WTC11 (cell line): ENCODE data around the gene KIF22. TPM values are rescaled to one million over a fixed set of nuclear protein-coding genes. Genes with fewer than 3 reads are reported as not detected.
A peak's percentile ranks its signal among the peaks of the same experiment; 100 is the strongest.

ENCODE experiments used
- ATAC-seq: fragments of 200-7000 bp; cut with Tn5 transposase; 2 replicates; pipeline ENCODE4 v1.10.0; 2021; ENCODE audit warnings: mild to moderate bottlenecking, moderate library complexity
- CTCF ChIA-PET: fragments of 300-600 bp; sonication (Branson Sonifier 250); formaldehyde crosslinking; loops from one replicate; lab custom pipeline; 2021; ENCODE audit warnings: antibody characterized with exemption; lab: Charles Lee
- POLR2A ChIA-PET: fragments of 350-600 bp; sonication (Branson Sonifier 250); formaldehyde crosslinking; loops from one replicate; lab custom pipeline; 2021; ENCODE audit warnings: antibody characterized with exemption; lab: Charles Lee
- DNase-seq: peaks from one replicate; pipeline ENCODE4 v3.0.0; 2021; ENCODE audit warnings: low spot score
- H3K27ac Mint-ChIP-seq: 2 replicates; pipeline ENCODE4 v1.8.0; 2021; ENCODE audit warnings: mixed read lengths
- H3K27me3 Mint-ChIP-seq: 2 replicates; pipeline ENCODE4 v1.8.0; 2021; ENCODE audit warnings: low read depth, mild to moderate bottlenecking, moderate library complexity, mixed read lengths
- H3K36me3 Mint-ChIP-seq: 2 replicates; pipeline ENCODE4 v1.8.0; 2021; ENCODE audit warnings: mixed read lengths
- H3K4me1 Mint-ChIP-seq: 2 replicates; pipeline ENCODE4 v1.8.0; 2022; ENCODE audit warnings: mixed read lengths
- H3K4me3 Mint-ChIP-seq: 2 replicates; pipeline ENCODE4 v1.8.0; 2021; ENCODE audit warnings: mild to moderate bottlenecking, moderate library complexity, mixed read lengths
- H3K9me3 Mint-ChIP-seq: 2 replicates; pipeline ENCODE4 v1.8.0; 2021; ENCODE audit warnings: mixed read lengths
- ARID4B ChIP-seq: sonication (generic); formaldehyde crosslinking; IDR thresholded peaks from 2 replicates; pipeline ENCODE4 v1.8.0; 2023; ENCODE audit warnings: missing genetic modification reagents, mild to moderate bottlenecking, borderline replicate concordance
- ELF4 ChIP-seq: sonication (generic); formaldehyde crosslinking; IDR thresholded peaks from 2 replicates; pipeline ENCODE4 v1.8.1; 2022; ENCODE audit warnings: low read depth, mild to moderate bottlenecking, moderate library complexity, missing genetic modification reagents
- EMX1 ChIP-seq: fragments of 250-450 bp; sonication (Bioruptor Pico); IDR thresholded peaks from 2 replicates; pipeline ENCODE4 v1.8.0; 2021; ENCODE audit warnings: mild to moderate bottlenecking
- ETV6 ChIP-seq: sonication (generic); formaldehyde crosslinking; IDR thresholded peaks from 2 replicates; pipeline ENCODE4 v1.8.1; 2022; ENCODE audit warnings: mild to moderate bottlenecking, missing genetic modification reagents
- FOXK1 ChIP-seq: sonication (generic); formaldehyde crosslinking; IDR thresholded peaks from 2 replicates; pipeline ENCODE4 v1.8.0; 2022; ENCODE audit warnings: mild to moderate bottlenecking, moderate library complexity, missing genetic modification reagents
- GRHL2 ChIP-seq: fragments of 250-450 bp; sonication (Bioruptor Pico); IDR thresholded peaks from 2 replicates; pipeline ENCODE4 v1.8.0; 2022; ENCODE audit warnings: mild to moderate bottlenecking, moderate library complexity; ENCODE audit not compliant: insufficient replicate concordance, severe bottlenecking
- GTF2I ChIP-seq: fragments of 250-450 bp; sonication (Bioruptor Pico); conservative IDR thresholded peaks from 2 replicates; pipeline ENCODE4 v1.4.0; 2021; ENCODE audit warnings: mild to moderate bottlenecking
- MAX ChIP-seq: sonication (generic); formaldehyde crosslinking; IDR thresholded peaks from 2 replicates; pipeline ENCODE4 v1.8.0; 2022; ENCODE audit warnings: mild to moderate bottlenecking, missing genetic modification reagents
- MXD4 ChIP-seq: fragments of 250-450 bp; sonication (Bioruptor Pico); IDR thresholded peaks from 2 replicates; pipeline ENCODE4 v1.8.0; 2021; ENCODE audit warnings: mild to moderate bottlenecking, moderate library complexity, borderline replicate concordance
- NFE2L1 ChIP-seq: sonication (generic); formaldehyde crosslinking; IDR thresholded peaks from 2 replicates; pipeline ENCODE4 v1.8.1; 2023; ENCODE audit warnings: missing genetic modification reagents
- NFYB ChIP-seq: sonication (generic); formaldehyde crosslinking; conservative IDR thresholded peaks from 2 replicates; pipeline ENCODE4 v1.8.0; 2022; ENCODE audit warnings: low read depth, missing genetic modification reagents
- RORB ChIP-seq: fragments of 250-450 bp; sonication (Bioruptor Pico); IDR thresholded peaks from 2 replicates; pipeline ENCODE4 v1.9.0; 2021; ENCODE audit warnings: mild to moderate bottlenecking
- ZBTB21 ChIP-seq: sonication (generic); formaldehyde crosslinking; IDR thresholded peaks from 2 replicates; pipeline ENCODE4 v1.8.1; 2023; ENCODE audit warnings: mild to moderate bottlenecking, missing genetic modification reagents, borderline replicate concordance
- ZBTB43 ChIP-seq: sonication (generic); formaldehyde crosslinking; IDR thresholded peaks from 2 replicates; pipeline ENCODE4 v1.8.1; 2023; ENCODE audit warnings: mild to moderate bottlenecking, missing genetic modification reagents
- ZNF423 ChIP-seq: fragments of 250-450 bp; sonication (Bioruptor Pico); IDR thresholded peaks from 2 replicates; pipeline ENCODE4 v2.1.2; 2022; ENCODE audit warnings: mild to moderate bottlenecking, moderate library complexity
- total RNA-seq: library from RNA; stranded (reverse); gene quantifications from 3 replicates; pipeline ENCODE4 v1.2.3, GENCODE V29; 2021
- TF ChIP-seq, protein P1 (sequence below): sonication (generic); formaldehyde crosslinking; conservative IDR thresholded peaks from 2 replicates; pipeline ENCODE4 v1.8.1; 2023; ENCODE audit warnings: mild to moderate bottlenecking, low read depth, missing genetic modification reagents, moderate library complexity
- TF ChIP-seq, protein P2 (sequence below): sonication (generic); formaldehyde crosslinking; IDR thresholded peaks from 2 replicates; pipeline ENCODE4 v1.8.1; 2023; ENCODE audit warnings: mild to moderate bottlenecking, missing genetic modification reagents, moderate library complexity
- TF ChIP-seq, protein P3 (sequence below): sonication (generic); formaldehyde crosslinking; IDR thresholded peaks from 2 replicates; pipeline ENCODE4 v1.8.1; 2023; ENCODE audit warnings: mild to moderate bottlenecking, missing genetic modification reagents, moderate library complexity
- TF ChIP-seq, protein P4 (sequence below): sonication (generic); formaldehyde crosslinking; IDR thresholded peaks from 2 replicates; pipeline ENCODE4 v1.8.0; 2022; ENCODE audit warnings: mild to moderate bottlenecking, missing genetic modification reagents

The KIF22 gene
- total RNA-seq, 1 experiment from 2014 or later, result 182 TPM

DNA sequence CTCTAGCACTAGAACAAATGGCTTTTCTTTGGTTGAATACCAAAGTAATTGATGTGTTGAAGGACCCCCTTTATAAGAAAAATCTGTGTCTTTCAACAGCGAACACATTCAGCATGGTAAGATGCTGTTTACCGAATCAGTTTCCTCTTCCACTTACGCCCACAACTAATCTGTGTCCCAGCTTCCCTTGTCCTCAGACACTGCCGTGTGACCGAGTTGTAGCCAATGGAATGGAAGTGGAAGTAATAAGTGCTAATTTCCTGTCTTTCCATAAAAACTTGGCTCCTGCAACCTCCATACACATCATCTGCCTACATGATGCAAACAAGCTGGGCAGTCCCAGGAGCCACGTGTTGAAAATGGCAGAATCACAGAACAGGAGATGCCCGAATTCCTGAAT is 62.1 kb downstream of the KIF22 start:
- Mint-ChIP-seq H3K9me3 (no peaks in the 10 kb centered on the region), H3K4me3 (no peak overlapping the region), H3K27me3 (no peaks in the 10 kb centered on the region; the same call in 1 of the 2 replicates), H3K36me3 (no peaks in the 10 kb centered on the region), H3K4me1 (peaks cover 14% of the 10 kb centered on the region), H3K27ac (no peak overlapping the region)
- TF ChIP-seq, protein P1, sequence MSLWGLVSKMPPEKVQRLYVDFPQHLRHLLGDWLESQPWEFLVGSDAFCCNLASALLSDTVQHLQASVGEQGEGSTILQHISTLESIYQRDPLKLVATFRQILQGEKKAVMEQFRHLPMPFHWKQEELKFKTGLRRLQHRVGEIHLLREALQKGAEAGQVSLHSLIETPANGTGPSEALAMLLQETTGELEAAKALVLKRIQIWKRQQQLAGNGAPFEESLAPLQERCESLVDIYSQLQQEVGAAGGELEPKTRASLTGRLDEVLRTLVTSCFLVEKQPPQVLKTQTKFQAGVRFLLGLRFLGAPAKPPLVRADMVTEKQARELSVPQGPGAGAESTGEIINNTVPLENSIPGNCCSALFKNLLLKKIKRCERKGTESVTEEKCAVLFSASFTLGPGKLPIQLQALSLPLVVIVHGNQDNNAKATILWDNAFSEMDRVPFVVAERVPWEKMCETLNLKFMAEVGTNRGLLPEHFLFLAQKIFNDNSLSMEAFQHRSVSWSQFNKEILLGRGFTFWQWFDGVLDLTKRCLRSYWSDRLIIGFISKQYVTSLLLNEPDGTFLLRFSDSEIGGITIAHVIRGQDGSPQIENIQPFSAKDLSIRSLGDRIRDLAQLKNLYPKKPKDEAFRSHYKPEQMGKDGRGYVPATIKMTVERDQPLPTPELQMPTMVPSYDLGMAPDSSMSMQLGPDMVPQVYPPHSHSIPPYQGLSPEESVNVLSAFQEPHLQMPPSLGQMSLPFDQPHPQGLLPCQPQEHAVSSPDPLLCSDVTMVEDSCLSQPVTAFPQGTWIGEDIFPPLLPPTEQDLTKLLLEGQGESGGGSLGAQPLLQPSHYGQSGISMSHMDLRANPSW (CRISPR knock-in tag), result no peak
- TF ChIP-seq, protein P2, sequence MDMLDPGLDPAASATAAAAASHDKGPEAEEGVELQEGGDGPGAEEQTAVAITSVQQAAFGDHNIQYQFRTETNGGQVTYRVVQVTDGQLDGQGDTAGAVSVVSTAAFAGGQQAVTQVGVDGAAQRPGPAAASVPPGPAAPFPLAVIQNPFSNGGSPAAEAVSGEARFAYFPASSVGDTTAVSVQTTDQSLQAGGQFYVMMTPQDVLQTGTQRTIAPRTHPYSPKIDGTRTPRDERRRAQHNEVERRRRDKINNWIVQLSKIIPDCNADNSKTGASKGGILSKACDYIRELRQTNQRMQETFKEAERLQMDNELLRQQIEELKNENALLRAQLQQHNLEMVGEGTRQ (CRISPR knock-in tag), result peak; percentile 21; the same call in 1 of the 2 replicates
- TF ChIP-seq NFYB, result peak; percentile 42; the same call in 1 of the 2 replicates
- ATAC-seq (no peak), DNase-seq (no peak)
- ChIA-PET CTCF (interaction anchor here (0.7 to 2.3 kb wide), 3 partner anchors 33 to 179 kb away, joined by 3 to 10 read pairs (median 5); partner anchors contain the start of genes MVP and TLCD3B), POLR2A (interaction anchor here (0.9 kb wide), 1 partner anchor 25 kb away, joined by 3 read pairs; no protein-coding TSS in a partner anchor)

GRCh38 chr16:29854520-29855100 is 64.1 kb downstream of the KIF22 start:
- H3K36me3 Mint-ChIP-seq, result peaks cover 10% of the 10 kb centered on the region
- CTCF ChIA-PET, result interaction anchor here (0.6 to 2.3 kb wide), 4 partner anchors 11 to 780 kb away, joined by 4 to 10 read pairs (median 6); partner anchors contain the start of gene TLCD3B
- H3K9me3 Mint-ChIP-seq, result no peaks in the 10 kb centered on the region
- no peak for DNase-seq
- ATAC-seq, result no peak
- peaks cover 9% of the 10 kb centered on the region; the same call in 1 of the 2 replicates for H3K4me1 Mint-ChIP-seq
- H3K4me3 Mint-ChIP-seq, result no peak overlapping the region
- H3K27ac Mint-ChIP-seq, result no peak overlapping the region; the same call in 1 of the 2 replicates
- POLR2A ChIA-PET, result interaction anchor here (0.7 kb wide), 1 partner anchor 9 kb away, joined by 3 read pairs; the partner anchor contains the start of gene CDIPT
- no peak for TF ChIP-seq GRHL2 (CRISPR knock-in tag)
- TF ChIP-seq ZBTB21 (CRISPR knock-in tag), result no peak
- no peak for TF ChIP-seq RORB (CRISPR knock-in tag)
- TF ChIP-seq, protein P3, sequence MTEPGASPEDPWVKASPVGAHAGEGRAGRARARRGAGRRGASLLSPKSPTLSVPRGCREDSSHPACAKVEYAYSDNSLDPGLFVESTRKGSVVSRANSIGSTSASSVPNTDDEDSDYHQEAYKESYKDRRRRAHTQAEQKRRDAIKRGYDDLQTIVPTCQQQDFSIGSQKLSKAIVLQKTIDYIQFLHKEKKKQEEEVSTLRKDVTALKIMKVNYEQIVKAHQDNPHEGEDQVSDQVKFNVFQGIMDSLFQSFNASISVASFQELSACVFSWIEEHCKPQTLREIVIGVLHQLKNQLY (CRISPR knock-in tag), result no peak
- TF ChIP-seq ZNF423 (CRISPR knock-in tag), result no peak
- no peak for TF ChIP-seq EMX1 (CRISPR knock-in tag)
- TF ChIP-seq NFE2L1, result no peak
- TF ChIP-seq, protein P4, sequence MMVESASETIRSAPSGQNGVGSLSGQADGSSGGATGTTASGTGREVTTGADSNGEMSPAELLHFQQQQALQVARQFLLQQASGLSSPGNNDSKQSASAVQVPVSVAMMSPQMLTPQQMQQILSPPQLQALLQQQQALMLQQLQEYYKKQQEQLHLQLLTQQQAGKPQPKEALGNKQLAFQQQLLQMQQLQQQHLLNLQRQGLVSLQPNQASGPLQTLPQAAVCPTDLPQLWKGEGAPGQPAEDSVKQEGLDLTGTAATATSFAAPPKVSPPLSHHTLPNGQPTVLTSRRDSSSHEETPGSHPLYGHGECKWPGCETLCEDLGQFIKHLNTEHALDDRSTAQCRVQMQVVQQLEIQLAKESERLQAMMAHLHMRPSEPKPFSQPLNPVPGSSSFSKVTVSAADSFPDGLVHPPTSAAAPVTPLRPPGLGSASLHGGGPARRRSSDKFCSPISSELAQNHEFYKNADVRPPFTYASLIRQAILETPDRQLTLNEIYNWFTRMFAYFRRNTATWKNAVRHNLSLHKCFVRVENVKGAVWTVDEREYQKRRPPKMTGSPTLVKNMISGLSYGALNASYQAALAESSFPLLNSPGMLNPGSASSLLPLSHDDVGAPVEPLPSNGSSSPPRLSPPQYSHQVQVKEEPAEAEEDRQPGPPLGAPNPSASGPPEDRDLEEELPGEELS, result no peak
- no peak for TF ChIP-seq ETV6
- TF ChIP-seq ZBTB43 (CRISPR knock-in tag), result no peak
- no peak for TF ChIP-seq MAX (CRISPR knock-in tag)
- no peak for TF ChIP-seq MXD4
- TF ChIP-seq ELF4, result no peak
- no peak for TF ChIP-seq ARID4B
- no peak for TF ChIP-seq GTF2I
- no peak for TF ChIP-seq FOXK1 (CRISPR knock-in tag)
- TF ChIP-seq, all 79 proteins: peak for 0
- no peaks in the 10 kb centered on the region; the same call in 1 of the 2 replicates for H3K27me3 Mint-ChIP-seq
